Hepatocyte (in vitro differentiated cells): ENCODE data around the gene SORCS2.

ENCODE experiments used
- EZH2 ChIP-seq: fragments of 200-600 bp; sonication (generic); IDR thresholded peaks from 2 replicates; pipeline ENCODE4 v1.6.1; 2016; ENCODE audit warnings: antibody characterized with exemption, mild to moderate bottlenecking, borderline replicate concordance
- EZH2phosphoT487 ChIP-seq: fragments of 200-600 bp; sonication (generic); IDR thresholded peaks from one replicate; pipeline ENCODE4 v1.6.1; 2018; ENCODE audit warnings: antibody characterized with exemption, mild to moderate bottlenecking, low read depth, moderate library complexity; ENCODE audit not compliant: unreplicated experiment, severe bottlenecking
- TF ChIP-seq, protein P1 (sequence below): fragments of 200-600 bp; sonication (generic); IDR thresholded peaks from 2 replicates; pipeline ENCODE4 v1.5.1; 2016; ENCODE audit warnings: antibody characterized with exemption, mild to moderate bottlenecking; ENCODE audit not compliant: poor library complexity

GRCh38 chr4:7662507-7662846, 470.1 kb downstream of the SORCS2 start:
- TF ChIP-seq, protein P1, sequence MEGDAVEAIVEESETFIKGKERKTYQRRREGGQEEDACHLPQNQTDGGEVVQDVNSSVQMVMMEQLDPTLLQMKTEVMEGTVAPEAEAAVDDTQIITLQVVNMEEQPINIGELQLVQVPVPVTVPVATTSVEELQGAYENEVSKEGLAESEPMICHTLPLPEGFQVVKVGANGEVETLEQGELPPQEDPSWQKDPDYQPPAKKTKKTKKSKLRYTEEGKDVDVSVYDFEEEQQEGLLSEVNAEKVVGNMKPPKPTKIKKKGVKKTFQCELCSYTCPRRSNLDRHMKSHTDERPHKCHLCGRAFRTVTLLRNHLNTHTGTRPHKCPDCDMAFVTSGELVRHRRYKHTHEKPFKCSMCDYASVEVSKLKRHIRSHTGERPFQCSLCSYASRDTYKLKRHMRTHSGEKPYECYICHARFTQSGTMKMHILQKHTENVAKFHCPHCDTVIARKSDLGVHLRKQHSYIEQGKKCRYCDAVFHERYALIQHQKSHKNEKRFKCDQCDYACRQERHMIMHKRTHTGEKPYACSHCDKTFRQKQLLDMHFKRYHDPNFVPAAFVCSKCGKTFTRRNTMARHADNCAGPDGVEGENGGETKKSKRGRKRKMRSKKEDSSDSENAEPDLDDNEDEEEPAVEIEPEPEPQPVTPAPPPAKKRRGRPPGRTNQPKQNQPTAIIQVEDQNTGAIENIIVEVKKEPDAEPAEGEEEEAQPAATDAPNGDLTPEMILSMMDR = no peak
- TF ChIP-seq EZH2 (no peak), EZH2phosphoT487 (no peak)
